IMR-90 (cell line): ENCODE data around the gene IL12A. TPM values are rescaled to one million over a fixed set of nuclear protein-coding genes. Genes with fewer than 3 reads are reported as not detected.

ENCODE experiments used
- ATAC-seq: fragments of 200-7000 bp; cut with Tn5 transposase; 2 replicates; pipeline ENCODE4 v1.9.1; 2020; ENCODE audit warnings: low read depth, mild to moderate bottlenecking, moderate library complexity
- BruUV-seq: library from RNA; stranded (reverse); fragments of 400-500 nt; replicated peaks from 2 replicates; lab custom pipeline; 2021; lab: Mats Ljungman, UMichigan
- CTCF ChIA-PET: fragments of 300-600 bp; formaldehyde crosslinking; extraction: SDS; loops from one replicate; lab custom pipeline; 2021; ENCODE audit warnings: antibody characterized with exemption; lab: Yijun Ruan, JAX
- POLR2A ChIA-PET: fragments of 300-600 bp; sonication (Branson Sonifier 250); formaldehyde crosslinking; loops from one replicate; lab custom pipeline; 2022; ENCODE audit warnings: antibody characterized with exemption; ENCODE audit not compliant: unreplicated experiment; lab: Charles Lee
- DNase-seq: peaks from one replicate; pipeline ENCODE4 v3.0.0; 2013
- H2AFZ ChIP-seq: replicated peaks from 2 replicates; pipeline ENCODE3; 2013; ENCODE audit warnings: low read length, mild to moderate bottlenecking; ENCODE audit not compliant: poor library complexity
- H2AK5ac ChIP-seq: 2 replicates; pipeline ENCODE4 v1.6.1; 2013; ENCODE audit warnings: low read depth, low read length, inconsistent platforms
- H2AK9ac ChIP-seq: replicated peaks from 2 replicates; pipeline ENCODE3; 2013; ENCODE audit warnings: mild to moderate bottlenecking, low read depth, low read length, moderate library complexity; ENCODE audit not compliant: poor library complexity
- H2BK120ac ChIP-seq: 2 replicates; pipeline ENCODE4 v1.6.1; 2013; ENCODE audit warnings: low read depth, low read length, inconsistent platforms
- H2BK15ac ChIP-seq: 3 replicates; pipeline ENCODE4 v1.6.1; 2013; ENCODE audit warnings: low read depth, low read length, inconsistent platforms
- H2BK20ac ChIP-seq: 2 replicates; pipeline ENCODE4 v1.6.1; 2013; ENCODE audit warnings: low read depth, mild to moderate bottlenecking, inconsistent platforms, low read length, moderate library complexity
- H2BK5ac ChIP-seq: 2 replicates; pipeline ENCODE4 v1.6.1; 2013; ENCODE audit warnings: mild to moderate bottlenecking, low read depth, low read length, inconsistent platforms; ENCODE audit not compliant: poor library complexity, severe bottlenecking
- H3K14ac ChIP-seq: replicated peaks from 2 replicates; pipeline ENCODE4 v1.6.1; 2013; ENCODE audit warnings: low read depth, low read length, inconsistent platforms
- H3K18ac ChIP-seq: 2 replicates; pipeline ENCODE4 v1.6.1; 2013; ENCODE audit warnings: low read depth, low read length, control low read depth
- H3K23ac ChIP-seq: 2 replicates; pipeline ENCODE4 v1.6.1; 2013; ENCODE audit warnings: low read depth, low read length, inconsistent platforms
- H3K27ac ChIP-seq: 2 replicates; pipeline ENCODE4 v1.5.1; 2013; ENCODE audit warnings: mild to moderate bottlenecking, control low read depth, low read length; ENCODE audit not compliant: insufficient read depth
- H3K27me3 ChIP-seq: 2 replicates; pipeline ENCODE4 v1.6.1; 2013; ENCODE audit warnings: low read length; ENCODE audit not compliant: control insufficient read depth, insufficient read depth
- H3K36me3 ChIP-seq: 2 replicates; pipeline ENCODE4 v1.6.1; 2013; ENCODE audit warnings: low read length, mixed read lengths; ENCODE audit not compliant: control insufficient read depth, insufficient read depth
- H3K4ac ChIP-seq: 2 replicates; pipeline ENCODE4 v1.6.1; 2013; ENCODE audit warnings: low read depth, low read length, inconsistent platforms
- H3K4me1 ChIP-seq: 2 replicates; pipeline ENCODE4 v1.6.1; 2013; ENCODE audit warnings: low read length, mixed read lengths; ENCODE audit not compliant: control insufficient read depth, insufficient read depth
- H3K4me2 ChIP-seq: 2 replicates; pipeline ENCODE4 v1.6.1; 2013; ENCODE audit warnings: low read depth, mild to moderate bottlenecking, control low read depth, low read length, moderate library complexity
- H3K4me3 ChIP-seq: 2 replicates; pipeline ENCODE4 v1.5.1; 2013; ENCODE audit warnings: low read depth, mild to moderate bottlenecking, control low read depth, low read length, moderate library complexity; ENCODE audit not compliant: insufficient read depth
- H3K56ac ChIP-seq: 2 replicates; pipeline ENCODE4 v1.6.1; 2013; ENCODE audit warnings: low read length, inconsistent platforms; ENCODE audit not compliant: insufficient read depth; ENCODE audit errors: extremely low read depth
- H3K79me1 ChIP-seq, 2 experiments: 2 replicates each; pipeline ENCODE4 v1.6.1; 2013; ENCODE audit warnings: low read length in 2 of 2, inconsistent platforms in 1 of 2, low read depth in 1 of 2
- H3K9ac ChIP-seq: 2 replicates; pipeline ENCODE4 v1.6.1; 2013; ENCODE audit warnings: low read depth, low read length, control low read depth
- H3K9me1 ChIP-seq: 2 replicates; pipeline ENCODE4 v1.6.1; 2013; ENCODE audit warnings: low read length, inconsistent platforms; ENCODE audit not compliant: insufficient read depth
- H3K9me3 ChIP-seq: 2 replicates; pipeline ENCODE4 v1.6.1; 2013; ENCODE audit warnings: low read length; ENCODE audit not compliant: control insufficient read depth, insufficient read depth
- H4K20me1 ChIP-seq: 2 replicates; pipeline ENCODE4 v1.6.1; 2013; ENCODE audit warnings: low read length, inconsistent platforms; ENCODE audit not compliant: insufficient read depth
- H4K5ac ChIP-seq: 2 replicates; pipeline ENCODE4 v1.6.1; 2013; ENCODE audit warnings: mild to moderate bottlenecking, low read depth, low read length, control low read depth
- H4K8ac ChIP-seq, 2 experiments: 2 replicates each; pipeline ENCODE4 v1.6.1; 2013; ENCODE audit warnings: low read depth in 2 of 2, low read length in 2 of 2, control low read depth in 1 of 2, inconsistent platforms in 1 of 2
- H4K91ac ChIP-seq: 2 replicates; pipeline ENCODE4 v1.6.1; 2013; ENCODE audit warnings: low read depth, low read length, inconsistent platforms; ENCODE audit not compliant: insufficient read depth
- BHLHE40 ChIP-seq: fragments of 150-350 bp; IDR thresholded peaks from 2 replicates; pipeline ENCODE4 v1.6.1; 2016; ENCODE audit warnings: mild to moderate bottlenecking, low read depth, low read length
- CEBPB ChIP-seq: IDR thresholded peaks from 2 replicates; pipeline ENCODE4 v1.6.1; 2012; ENCODE audit warnings: low read depth, low read length, improper control_type of control experiment
- FOS ChIP-seq: fragments of 150-350 bp; IDR thresholded peaks from 2 replicates; pipeline ENCODE4 v1.6.1; 2016; ENCODE audit warnings: low read depth, low read length
- POLR2A ChIP-seq: IDR thresholded peaks from 2 replicates; pipeline ENCODE4 v1.6.1; 2012; ENCODE audit warnings: mild to moderate bottlenecking, low read depth, low read length
- RCOR1 ChIP-seq: IDR thresholded peaks from 2 replicates; pipeline ENCODE4 v1.6.1; 2012; ENCODE audit warnings: mild to moderate bottlenecking, low read length, improper control_type of control experiment; ENCODE audit not compliant: insufficient replicate concordance
- RFX5 ChIP-seq: IDR thresholded peaks from 2 replicates; pipeline ENCODE4 v1.8.0; 2012; ENCODE audit warnings: low read depth, mild to moderate bottlenecking, low read length, moderate library complexity
- whole genome bisulfite sequencing, 2 experiments: methylation state at CpG; one replicate each; pipeline versions ENCODE4 v1.1.5 to v1.1.7; 2013; ENCODE audit warnings: missing lambda C conversion rate in 2 of 2; ENCODE audit not compliant: insufficient read length in 1 of 2; ENCODE audit errors: extremely low coverage in 2 of 2; 5-methylcytosine and 5-hydroxymethylcytosine counted together
- dilution Hi-C: fragments of 300-500 bp; cut with HindIII; formaldehyde crosslinking; loops from one replicate; pipeline ENCODE4 v1.14.3; 2018; ENCODE audit warnings: low sequenced_read_pairs; ENCODE audit not compliant: unreplicated experiment
- in situ Hi-C: fragments of 300-500 bp; cut with MboI; formaldehyde crosslinking; loops from 3 replicates; pipeline ENCODE4 v1.14.3; 2019; ENCODE audit warnings: low sequenced_read_pairs, inconsistent platforms, mixed read lengths
- intact Hi-C: fragments of 100-400 bp; cut with micrococcal nuclease; formaldehyde crosslinking; loops from 2 replicates; pipeline ENCODE4 v1.10.0; 2022
- polyA plus RNA-seq, 3 experiments: library from polyadenylated mRNA; depleted of rRNA; stranded (reverse); fragments of >200 nt; gene quantifications; 2 replicates each; pipeline ENCODE4 v1.2.3, GENCODE V29; 2012; ENCODE audit warnings: low replicate concordance in 1 of 3
- total RNA-seq: library from RNA; depleted of rRNA; stranded (reverse); fragments of >200 nt; gene quantifications from 2 replicates; pipeline ENCODE4 v1.2.3, GENCODE V29; 2012
- TF ChIP-seq, protein P1 (sequence below): fragments of 150-350 bp; IDR thresholded peaks from 2 replicates; pipeline ENCODE4 v1.6.1; 2016; ENCODE audit warnings: low read depth, mild to moderate bottlenecking, low read length, moderate library complexity, borderline replicate concordance
- TF ChIP-seq, protein P2 (sequence below): fragments of 150-350 bp; IDR thresholded peaks from 2 replicates; pipeline ENCODE4 v1.6.1; 2017; ENCODE audit warnings: mild to moderate bottlenecking, antibody characterized with exemption, low read length, low read depth

Gene IL12A
- total and polyA plus RNA-seq, 2 of the 4 experiments (the other 2 are of a cell fraction), result 0.90 to 2.9 TPM

DNA sequence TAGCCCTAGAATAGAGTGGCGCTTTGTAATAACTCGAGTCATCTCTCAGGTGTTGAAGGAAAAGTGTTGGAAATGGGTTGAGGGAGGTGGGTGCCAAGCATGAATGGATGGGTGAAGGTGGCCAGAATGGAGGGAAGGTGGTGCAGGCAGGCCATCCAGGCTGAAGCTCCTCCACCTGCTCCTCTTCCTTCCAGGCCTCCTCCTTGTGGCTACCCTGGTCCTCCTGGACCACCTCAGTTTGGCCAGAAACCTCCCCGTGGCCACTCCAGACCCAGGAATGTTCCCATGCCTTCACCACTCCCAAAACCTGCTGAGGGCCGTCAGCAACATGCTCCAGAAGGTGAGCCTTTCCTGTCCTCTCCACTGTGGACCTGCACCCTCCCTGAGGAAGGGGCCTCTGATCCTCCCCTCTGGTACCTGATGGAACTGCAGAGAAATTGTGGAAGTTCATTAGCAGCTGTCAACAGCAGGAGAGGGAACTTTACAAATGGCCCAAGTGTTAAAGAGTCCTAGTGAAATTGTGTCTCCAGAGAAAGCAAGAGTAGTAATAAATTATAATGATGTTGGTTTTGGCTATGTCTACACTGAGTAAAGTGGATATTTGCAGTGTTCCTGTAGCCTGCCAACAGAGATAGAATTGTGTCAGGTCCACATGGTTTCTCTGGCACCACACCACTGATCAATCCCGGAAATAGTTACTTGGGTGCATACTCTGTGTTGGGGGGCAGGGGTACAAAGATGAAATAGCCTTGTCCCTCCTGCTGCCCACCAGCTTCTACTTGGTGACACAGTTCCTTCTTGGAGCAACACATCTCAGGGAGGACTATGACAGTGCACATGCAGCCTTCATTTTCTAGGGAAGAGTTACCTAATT, 1.6 kb downstream of the IL12A start:
- in situ Hi-C loops, result no loop called here
- no TSS peak for BruUV-seq
- ChIA-PET POLR2A (no interaction called here), CTCF (interaction anchor here (0.6 to 5.4 kb wide), 5 partner anchors 13 to 422 kb away, joined by 3 to 41 read pairs (median 9); no protein-coding TSS in a partner anchor)
- H4K8ac ChIP-seq, result no peak overlapping the region
- H3K4me1 ChIP-seq, result peaks cover 14% of the 10 kb centered on the region
- H2BK15ac ChIP-seq, result no peak overlapping the region; the same call in 2 of the 3 replicates
- peak overlapping the region; percentile 51 for H3K4me2 ChIP-seq
- dilution Hi-C loops, result no loop called here
- TF ChIP-seq, protein P1, sequence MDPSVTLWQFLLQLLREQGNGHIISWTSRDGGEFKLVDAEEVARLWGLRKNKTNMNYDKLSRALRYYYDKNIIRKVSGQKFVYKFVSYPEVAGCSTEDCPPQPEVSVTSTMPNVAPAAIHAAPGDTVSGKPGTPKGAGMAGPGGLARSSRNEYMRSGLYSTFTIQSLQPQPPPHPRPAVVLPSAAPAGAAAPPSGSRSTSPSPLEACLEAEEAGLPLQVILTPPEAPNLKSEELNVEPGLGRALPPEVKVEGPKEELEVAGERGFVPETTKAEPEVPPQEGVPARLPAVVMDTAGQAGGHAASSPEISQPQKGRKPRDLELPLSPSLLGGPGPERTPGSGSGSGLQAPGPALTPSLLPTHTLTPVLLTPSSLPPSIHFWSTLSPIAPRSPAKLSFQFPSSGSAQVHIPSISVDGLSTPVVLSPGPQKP, result no peak
- no peak for TF ChIP-seq RFX5
- TF ChIP-seq RCOR1, result no peak
- TF ChIP-seq FOS, result no peak
- no peak for TF ChIP-seq CEBPB
- TF ChIP-seq, protein P2, sequence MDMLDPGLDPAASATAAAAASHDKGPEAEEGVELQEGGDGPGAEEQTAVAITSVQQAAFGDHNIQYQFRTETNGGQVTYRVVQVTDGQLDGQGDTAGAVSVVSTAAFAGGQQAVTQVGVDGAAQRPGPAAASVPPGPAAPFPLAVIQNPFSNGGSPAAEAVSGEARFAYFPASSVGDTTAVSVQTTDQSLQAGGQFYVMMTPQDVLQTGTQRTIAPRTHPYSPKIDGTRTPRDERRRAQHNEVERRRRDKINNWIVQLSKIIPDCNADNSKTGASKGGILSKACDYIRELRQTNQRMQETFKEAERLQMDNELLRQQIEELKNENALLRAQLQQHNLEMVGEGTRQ, result no peak
- TF ChIP-seq POLR2A, result no peak
- TF ChIP-seq BHLHE40, result no peak
- H4K20me1 ChIP-seq, result no peaks in the 10 kb centered on the region
- 0 out of 2 replicates have a peak overlapping the region, but pooled peaks have one; percentile 25 for H2AK5ac ChIP-seq
- no peak overlapping the region for H3K27ac ChIP-seq
- DNase-seq, result no peak
- no peaks in the 10 kb centered on the region for H3K9me3 ChIP-seq
- H3K56ac ChIP-seq, result no peak overlapping the region
- no peak overlapping the region for H2AK9ac ChIP-seq
- H2AFZ ChIP-seq, result peak overlapping the region; percentile 24
- H4K5ac ChIP-seq, result no peak overlapping the region
- H3K9ac ChIP-seq, result no peak overlapping the region
- no peak for ATAC-seq
- H2BK120ac ChIP-seq, result no peak overlapping the region
- H3K4me3 ChIP-seq, result no peak overlapping the region
- H3K79me1 ChIP-seq, result no peaks in the 10 kb centered on the region; a peak in 1 of 4 replicates
- H3K4ac ChIP-seq, result no peak overlapping the region
- intact Hi-C loops, result loop anchor here (5.0 kb wide), 1 partner anchor 103 kb away; no protein-coding TSS in a partner anchor
- peaks cover 12% of the 10 kb centered on the region; the same call in 1 of the 2 replicates for H3K9me1 ChIP-seq
- no peaks in the 10 kb centered on the region for H3K27me3 ChIP-seq
- H2BK5ac ChIP-seq, result no peak overlapping the region
- no CpG with 5 or more reads among the region's 5 CpGs for WGBS, 2 experiments
- no peak overlapping the region for H3K14ac ChIP-seq
- H3K36me3 ChIP-seq, result 0 out of 2 replicates have a peak, but pooled peaks cover 2% of the 10 kb centered on the region
- no peak overlapping the region for H2BK20ac ChIP-seq
- no peak overlapping the region; the same call in 1 of the 2 replicates for H3K18ac ChIP-seq
- H3K23ac ChIP-seq, result 0 out of 2 replicates have a peak overlapping the region, but pooled peaks have one; percentile 15
- 0 out of 2 replicates have a peak overlapping the region, but pooled peaks have one; percentile 33 for H4K91ac ChIP-seq
